Hepatocyte (in vitro differentiated cells): Measurements from ENCODE around the gene CAMKK1. TPM values are rescaled to one million over a fixed set of nuclear protein-coding genes. Genes with fewer than 3 reads are reported as not detected.

Experiments used
- DNase-seq: peaks from one replicate; pipeline ENCODE4 v3.0.0-alpha.2; 2016; ENCODE audit warnings: low spot score
- H2AFZ ChIP-seq: fragments of 200-600 bp; sonication (generic); 2 replicates; pipeline ENCODE4 v1.6.0; 2016; ENCODE audit warnings: antibody characterized with exemption, mild to moderate bottlenecking
- H3K27ac ChIP-seq: fragments of 200-600 bp; sonication (generic); 2 replicates; pipeline ENCODE4 v1.5.1; 2016; ENCODE audit warnings: mild to moderate bottlenecking
- H3K27me3 ChIP-seq: fragments of 200-600 bp; sonication (generic); 2 replicates; pipeline ENCODE4 v1.6.1; 2016
- H3K36me3 ChIP-seq: fragments of 200-600 bp; sonication (generic); replicated peaks from 2 replicates; pipeline ENCODE4 v1.5.1; 2016; ENCODE audit warnings: low read depth; ENCODE audit not compliant: insufficient read depth
- H3K4me1 ChIP-seq: fragments of 200-600 bp; sonication (generic); 2 replicates; pipeline ENCODE4 v1.5.1; 2016; ENCODE audit warnings: mild to moderate bottlenecking, moderate library complexity; ENCODE audit not compliant: insufficient read depth
- H3K4me2 ChIP-seq: fragments of 200-600 bp; sonication (generic); 2 replicates; pipeline ENCODE4 v1.6.0; 2016
- H3K4me3 ChIP-seq: fragments of 200-600 bp; sonication (generic); 2 replicates; pipeline ENCODE4 v1.5.1; 2016; ENCODE audit warnings: mild to moderate bottlenecking
- H3K79me2 ChIP-seq: fragments of 200-600 bp; sonication (generic); 2 replicates; pipeline ENCODE4 v1.6.0; 2017; ENCODE audit warnings: mild to moderate bottlenecking
- H3K9me2 ChIP-seq: fragments of 200-600 bp; sonication (generic); replicated peaks from 2 replicates; pipeline ENCODE4 v1.6.0; 2017; ENCODE audit warnings: mild to moderate bottlenecking; ENCODE audit not compliant: insufficient read depth
- H3K9me3 ChIP-seq: fragments of 200-600 bp; sonication (generic); 2 replicates; pipeline ENCODE4 v1.5.1; 2016; ENCODE audit warnings: low read depth, mild to moderate bottlenecking
- H4K20me1 ChIP-seq: fragments of 200-600 bp; sonication (generic); 2 replicates; pipeline ENCODE4 v1.6.0; 2016; ENCODE audit warnings: mild to moderate bottlenecking; ENCODE audit not compliant: insufficient read depth, poor library complexity, severe bottlenecking
- CTCF ChIP-seq: fragments of 200-600 bp; sonication (generic); IDR thresholded peaks from 2 replicates; pipeline ENCODE4 v1.5.1; 2016; ENCODE audit warnings: antibody characterized with exemption, mild to moderate bottlenecking; ENCODE audit not compliant: poor library complexity
- EZH2 ChIP-seq: fragments of 200-600 bp; sonication (generic); IDR thresholded peaks from 2 replicates; pipeline ENCODE4 v1.6.1; 2016; ENCODE audit warnings: antibody characterized with exemption, mild to moderate bottlenecking, borderline replicate concordance
- EZH2phosphoT487 ChIP-seq: fragments of 200-600 bp; sonication (generic); IDR thresholded peaks from one replicate; pipeline ENCODE4 v1.6.1; 2018; ENCODE audit warnings: antibody characterized with exemption, mild to moderate bottlenecking, low read depth, moderate library complexity; ENCODE audit not compliant: unreplicated experiment, severe bottlenecking
- WGBS: methylation state at CpG from one replicate; pipeline ENCODE4 v1.1.6; 2016; ENCODE audit warnings: low lambda C conversion rate; ENCODE audit errors: missing lambda C conversion rate; 5-methylcytosine and 5-hydroxymethylcytosine counted together
- polyA plus RNA-seq: library from polyadenylated mRNA; unstranded; fragments of >200 nt; fragmentation: Nextera tagmentation; extraction: Ambion mirVana; gene quantifications from 2 replicates; pipeline ENCODE4 v1.2.1, GENCODE V29; 2016
- total RNA-seq: library from RNA; depleted of rRNA; stranded (reverse); fragments of >200 nt; gene quantifications from 2 replicates; pipeline ENCODE4 v1.2.3, GENCODE V29; 2014

Gene CAMKK1
- total and polyA plus RNA-seq, 2 experiments from 2014 or later, result 4.4 to 5.1 TPM

- H4K20me1 ChIP-seq, result no peaks in the 10 kb centered on the region
- H3K4me1 ChIP-seq, result no peaks in the 10 kb centered on the region
- no peak for DNase-seq
- H3K36me3 ChIP-seq, result no peaks in the 10 kb centered on the region
- no peaks in the 10 kb centered on the region for H3K9me2 ChIP-seq
- H2AFZ ChIP-seq, result no peak overlapping the region
- TF ChIP-seq CTCF (no peak), EZH2 (no peak), EZH2phosphoT487 (no peak)
- H3K27ac ChIP-seq, result no peak overlapping the region
- H3K4me2 ChIP-seq, result no peak overlapping the region
- no peaks in the 10 kb centered on the region for H3K79me2 ChIP-seq
- 91% methylated on average over 6 of the region's 6 CpGs for WGBS
- no peaks in the 10 kb centered on the region for H3K27me3 ChIP-seq
- H3K4me3 ChIP-seq, result no peak overlapping the region
- no peaks in the 10 kb centered on the region for H3K9me3 ChIP-seq
Measured at GRCh38 chr17:3818786-3819185, 74.1 kb downstream of the CAMKK1 start.

GRCh38 chr17:3817851-3818605, 74.8 kb downstream of the CAMKK1 start:
- Histone ChIP-seq H3K4me1 (no peaks in the 10 kb centered on the region), H2AFZ (no peak overlapping the region), H3K4me2 (no peak overlapping the region), H3K4me3 (no peak overlapping the region), H3K27me3 (no peaks in the 10 kb centered on the region), H3K9me3 (no peaks in the 10 kb centered on the region), H3K27ac (no peak overlapping the region), H3K36me3 (no peaks in the 10 kb centered on the region), H4K20me1 (no peaks in the 10 kb centered on the region), H3K79me2 (no peaks in the 10 kb centered on the region), H3K9me2 (no peaks in the 10 kb centered on the region)
- TF ChIP-seq CTCF, result no peak
- TF ChIP-seq EZH2, result no peak
- TF ChIP-seq EZH2phosphoT487, result no peak
- 95% methylated on average over 12 of the region's 12 CpGs for WGBS
- no peak for DNase-seq

- H3K36me3 ChIP-seq, result no peaks in the 10 kb centered on the region
- no peak overlapping the region for H3K4me2 ChIP-seq
- DNase-seq, result no peak
- no peaks in the 10 kb centered on the region for H4K20me1 ChIP-seq
- H3K27me3 ChIP-seq, result no peaks in the 10 kb centered on the region
- H3K4me3 ChIP-seq, result no peak overlapping the region
- no peaks in the 10 kb centered on the region for H3K9me3 ChIP-seq
- H3K79me2 ChIP-seq, result no peaks in the 10 kb centered on the region
- no peak overlapping the region for H3K27ac ChIP-seq
- WGBS, result 96% methylated on average over 7 of the region's 7 CpGs
- no peaks in the 10 kb centered on the region for H3K9me2 ChIP-seq
- no peaks in the 10 kb centered on the region for H3K4me1 ChIP-seq
- no peak overlapping the region for H2AFZ ChIP-seq
- TF ChIP-seq EZH2 (no peak), CTCF (no peak), EZH2phosphoT487 (no peak)
Measured at GRCh38 chr17:3815925-3816324, 76.9 kb downstream of the CAMKK1 start.
